ENCODE measurements around the gene TMEM236.

The TMEM236 gene

DNA sequence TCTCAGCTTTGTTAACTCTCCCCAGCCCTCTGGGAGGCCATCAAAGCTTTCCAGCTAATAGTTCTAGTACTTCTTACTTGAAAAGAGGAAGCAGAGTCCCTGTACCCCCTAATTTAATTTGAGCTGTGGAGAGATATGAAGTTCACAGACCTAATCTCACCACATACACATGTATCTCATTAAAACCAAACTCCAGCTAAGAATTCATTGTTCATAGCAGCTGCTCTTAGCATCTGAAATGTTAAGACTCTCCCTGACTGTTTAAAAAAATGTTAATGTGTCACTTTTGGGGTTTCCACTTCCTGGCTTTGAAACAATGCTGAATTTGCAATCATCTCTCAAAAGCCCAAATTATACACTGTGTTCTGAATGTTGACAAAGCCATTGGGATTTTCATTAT lies 41.0 kb downstream of the TMEM236 start:
- TF ChIP-seq, protein P1, sequence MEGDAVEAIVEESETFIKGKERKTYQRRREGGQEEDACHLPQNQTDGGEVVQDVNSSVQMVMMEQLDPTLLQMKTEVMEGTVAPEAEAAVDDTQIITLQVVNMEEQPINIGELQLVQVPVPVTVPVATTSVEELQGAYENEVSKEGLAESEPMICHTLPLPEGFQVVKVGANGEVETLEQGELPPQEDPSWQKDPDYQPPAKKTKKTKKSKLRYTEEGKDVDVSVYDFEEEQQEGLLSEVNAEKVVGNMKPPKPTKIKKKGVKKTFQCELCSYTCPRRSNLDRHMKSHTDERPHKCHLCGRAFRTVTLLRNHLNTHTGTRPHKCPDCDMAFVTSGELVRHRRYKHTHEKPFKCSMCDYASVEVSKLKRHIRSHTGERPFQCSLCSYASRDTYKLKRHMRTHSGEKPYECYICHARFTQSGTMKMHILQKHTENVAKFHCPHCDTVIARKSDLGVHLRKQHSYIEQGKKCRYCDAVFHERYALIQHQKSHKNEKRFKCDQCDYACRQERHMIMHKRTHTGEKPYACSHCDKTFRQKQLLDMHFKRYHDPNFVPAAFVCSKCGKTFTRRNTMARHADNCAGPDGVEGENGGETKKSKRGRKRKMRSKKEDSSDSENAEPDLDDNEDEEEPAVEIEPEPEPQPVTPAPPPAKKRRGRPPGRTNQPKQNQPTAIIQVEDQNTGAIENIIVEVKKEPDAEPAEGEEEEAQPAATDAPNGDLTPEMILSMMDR (IDR thresholded peaks at IDR 0.05; ENCODE audit: low read depth, low read length, missing control alignments): no peak

DNA sequence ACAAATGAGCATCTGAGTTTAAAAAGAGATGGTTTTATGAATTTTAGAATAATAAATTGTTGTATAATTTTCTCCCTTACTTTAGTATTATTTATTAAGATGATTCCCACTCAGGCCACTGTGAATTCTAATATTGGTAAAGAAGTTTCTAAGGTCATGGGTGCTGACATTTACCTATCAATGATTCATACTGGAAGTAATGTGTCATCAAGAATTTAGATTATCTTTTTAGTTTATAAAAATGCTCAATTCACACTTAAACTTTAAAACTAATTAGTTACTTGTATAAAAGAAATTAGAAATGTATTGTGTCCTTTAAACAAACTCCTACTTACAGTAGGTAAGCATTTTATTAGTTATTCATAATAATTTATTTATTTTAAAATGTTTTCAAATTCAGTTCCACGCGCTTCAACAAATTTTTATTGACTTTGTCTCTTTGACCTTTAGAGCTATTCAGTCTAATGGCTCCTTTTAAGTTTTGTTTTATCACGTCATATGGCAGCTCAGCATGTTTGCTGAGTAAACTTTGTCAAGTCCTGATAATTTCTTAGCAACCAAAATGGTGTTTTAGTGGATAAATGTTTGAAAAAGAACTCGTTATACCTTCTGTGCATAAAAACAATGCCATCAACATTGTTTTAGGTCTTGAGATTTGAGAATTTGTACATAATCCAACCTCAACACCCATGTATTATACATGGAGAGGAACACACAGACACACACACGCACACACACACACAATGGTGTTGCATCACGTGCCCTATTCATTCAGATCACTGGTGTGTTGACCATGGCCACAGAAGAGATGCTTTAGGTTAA lies 42.0 kb downstream of the TMEM236 start:
- TF ChIP-seq, protein P1 (IDR thresholded peaks at IDR 0.05; ENCODE audit: low read depth, low read length, missing control alignments): no peak
- no peak for DNase-seq (ENCODE audit: low read depth)
- H3K4me3 ChIP-seq (ENCODE audit: low read depth, low read length): no peak overlapping the region

More for the DNA sequence above, 41.0 kb downstream of the TMEM236 start:
- DNase-seq (ENCODE audit: low read depth): no peak
- H3K4me3 ChIP-seq (ENCODE audit: low read depth, low read length): no peak overlapping the region

- DNase-seq (ENCODE audit: low read depth): no peak
- H3K4me3 ChIP-seq (ENCODE audit: low read depth, low read length): no peak overlapping the region
- TF ChIP-seq, protein P1 (IDR thresholded peaks at IDR 0.05; ENCODE audit: low read depth, low read length, missing control alignments): no peak
Measured at GRCh38 chr10:17795083-17795482, 43.1 kb downstream of the TMEM236 start.

DNA sequence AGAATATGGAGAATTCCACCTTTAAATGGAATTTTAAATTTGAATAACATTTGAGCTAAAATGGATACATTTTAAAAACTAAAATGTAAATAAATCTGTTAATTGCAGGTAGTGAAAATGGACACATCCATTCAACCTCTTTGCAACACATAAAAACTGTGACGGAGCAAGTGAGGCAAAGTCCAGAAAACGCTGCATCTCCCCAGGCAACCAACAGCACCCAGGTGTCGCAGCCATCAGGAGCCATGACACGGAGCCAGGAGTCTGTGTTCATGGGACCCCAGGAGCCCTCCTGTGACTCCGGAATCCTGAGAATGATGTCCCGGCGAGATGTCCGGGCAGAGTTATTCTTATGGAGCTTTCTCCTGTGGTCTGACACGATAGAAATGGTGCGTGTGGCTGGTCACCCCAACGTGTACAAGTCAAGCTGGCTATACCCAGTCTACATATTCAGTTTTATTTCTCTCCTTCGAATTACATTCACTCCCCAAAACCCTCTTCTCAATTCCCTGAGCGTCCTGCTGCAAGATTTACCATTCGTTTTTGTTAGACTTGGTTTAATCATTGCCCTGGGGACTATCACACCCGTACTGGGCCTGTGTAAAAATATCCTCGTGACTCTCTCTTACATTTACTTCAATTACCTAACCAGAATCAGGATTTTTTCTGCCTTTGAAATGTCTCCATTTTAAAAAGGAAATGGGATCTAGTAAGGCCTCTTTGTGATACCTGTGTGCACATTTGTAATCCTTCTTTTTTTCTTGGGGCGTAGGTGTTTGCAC lies 44.0 kb downstream of the TMEM236 start:
- H3K4me3 ChIP-seq (ENCODE audit: low read depth, low read length): no peak overlapping the region
- TF ChIP-seq, protein P1 (IDR thresholded peaks at IDR 0.05; ENCODE audit: low read depth, low read length, missing control alignments): no peak

DNA sequence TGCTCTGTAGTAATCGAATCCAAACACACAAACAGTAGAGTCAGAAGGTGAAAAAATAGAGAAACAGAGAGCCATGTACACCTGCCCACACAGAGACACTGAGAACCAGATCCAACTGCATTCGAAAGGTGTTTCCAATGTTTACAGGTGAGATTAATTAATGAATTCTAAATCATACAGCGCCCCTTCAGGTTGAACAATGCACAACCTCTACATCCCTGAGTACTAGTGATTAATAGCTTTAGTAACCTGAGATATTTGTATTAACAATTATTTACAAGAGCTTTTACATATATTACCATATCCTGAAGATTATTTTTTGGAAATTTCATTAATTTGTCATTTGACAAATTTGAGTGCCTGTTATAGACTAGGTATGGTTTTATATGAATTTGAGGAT lies 49.5 kb downstream of the TMEM236 start:
- TF ChIP-seq, protein P1 (IDR thresholded peaks at IDR 0.05; ENCODE audit: low read depth, low read length, missing control alignments): peak; percentile 12
- no peak overlapping the region for H3K4me3 ChIP-seq (ENCODE audit: low read depth, low read length)
- DNase-seq (ENCODE audit: low read depth): no peak

More for the DNA sequence above, 44.0 kb downstream of the TMEM236 start:
- DNase-seq (ENCODE audit: low read depth): no peak

GRCh38 chr10:17802350-17802749 lies 50.3 kb downstream of the TMEM236 start:
- TF ChIP-seq, protein P1 (IDR thresholded peaks at IDR 0.05; ENCODE audit: low read depth, low read length, missing control alignments): no peak
- H3K4me3 ChIP-seq (ENCODE audit: low read depth, low read length): no peak overlapping the region
- DNase-seq (ENCODE audit: low read depth): no peak
